K562 (cell line): ENCODE measurements around the gene SF3B3. TPM values are rescaled to one million over a fixed set of nuclear protein-coding genes. Genes with fewer than 3 reads are reported as not detected.

Source experiments
- ARID4B ChIP-seq: sonication (generic); formaldehyde crosslinking; IDR thresholded peaks from 2 replicates; pipeline ENCODE4 v1.8.0; 2022; ENCODE audit warnings: mild to moderate bottlenecking, missing genetic modification reagents
- ETV6 ChIP-seq, 3 experiments: fragments of 150-350 bp in 1 of 3; sonication (generic) in 1 of 3; formaldehyde crosslinking in 1 of 3; IDR thresholded peaks; 2 replicates each; pipeline versions ENCODE4 v1.6.1 to v1.8.0; 2014 to 2022; ENCODE audit warnings: borderline replicate concordance in 2 of 3, low read depth in 2 of 3, antibody characterized with exemption in 1 of 3, low read length in 1 of 3, mild to moderate bottlenecking in 1 of 3, missing genetic modification reagents in 1 of 3
- NR1H2 ChIP-seq: sonication (generic); formaldehyde crosslinking; IDR thresholded peaks from 2 replicates; pipeline ENCODE4 v1.4.0; 2020; ENCODE audit warnings: mild to moderate bottlenecking, missing genetic modification reagents
- THAP12 ChIP-seq: fragments of 250-450 bp; sonication (Bioruptor Pico); IDR thresholded peaks from 2 replicates; pipeline ENCODE4 v1.9.0; 2021; ENCODE audit warnings: mild to moderate bottlenecking, inconsistent platforms
- ZNF511 ChIP-seq: sonication (generic); formaldehyde crosslinking; IDR thresholded peaks from 2 replicates; pipeline ENCODE4 v1.8.0; 2022; ENCODE audit warnings: mild to moderate bottlenecking, missing genetic modification reagents
- polyA plus RNA-seq, 8 experiments: library from polyadenylated mRNA; depleted of rRNA in 4 of 8; stranded (reverse) in 5 of 8; unstranded in 3 of 8; fragments of >200 nt; fragmentation: Nextera tagmentation in 2 of 8; fragmentation: Illumina TruSeq in 1 of 8; extraction: Ambion mirVana in 2 of 8; extraction: Trizol in 1 of 8; gene quantifications; 2 replicates each; pipeline versions ENCODE4 v1.2.1 to v1.2.3, GENCODE V29; 2011 to 2014; ENCODE audit warnings: inconsistent platforms in 1 of 8, missing spikeins in 1 of 8
- total RNA-seq, 7 experiments: library from RNA; depleted of rRNA in 6 of 7; stranded (reverse); fragments of >200 nt in 6 of 7; fragmentation: Illumina TruSeq in 2 of 7; extraction: Trizol in 2 of 7; gene quantifications; 2 replicates each; pipeline versions ENCODE4 v1.2.1 to v1.2.3, GENCODE V29; 2011 to 2021; ENCODE audit warnings: low replicate concordance in 1 of 7

The SF3B3 gene
- total and polyA plus RNA-seq, 9 of the 15 experiments (the other 6 are each of a cell fraction or from before 2014, with no cell fraction given), result 98.9 to 546 (median 221) TPM

DNA sequence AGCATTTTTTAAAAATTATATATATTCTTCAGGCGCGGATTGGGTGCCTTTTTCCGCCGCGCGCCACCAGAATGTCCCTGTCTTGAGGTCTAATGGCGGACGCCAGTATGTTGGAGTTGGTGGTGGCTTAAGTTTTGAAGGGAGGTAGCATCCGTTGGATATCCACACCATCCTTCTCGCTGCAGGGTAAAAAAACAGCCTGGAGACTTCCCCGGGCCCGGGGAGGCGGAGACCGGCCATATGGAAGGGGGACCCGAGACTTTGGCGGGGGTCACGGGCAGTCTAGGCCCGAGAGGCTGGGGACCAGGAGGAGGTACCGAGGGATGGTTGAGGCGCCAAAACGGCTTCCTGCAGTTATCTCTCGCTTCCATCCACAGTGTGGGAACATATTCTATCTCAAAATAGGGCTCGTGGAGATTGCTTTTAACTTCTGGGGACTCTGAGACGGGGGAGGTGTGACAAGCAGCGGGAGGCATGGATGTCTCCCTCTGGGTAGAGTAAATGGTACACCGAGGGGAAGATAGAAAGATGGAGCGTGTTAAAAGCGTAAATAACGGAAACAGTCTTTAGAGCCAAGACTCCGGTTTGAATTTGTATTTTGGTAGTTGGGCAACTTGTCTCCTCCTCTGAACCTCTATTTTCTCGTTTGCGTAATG is at the start of gene SF3B3 (continued):
- peak; percentile 23; the same call in 1 of the 2 replicates for TF ChIP-seq ARID4B
- 0 out of 2 replicates have a peak, but pooled peaks have one; percentile 57 for TF ChIP-seq NR1H2 (CRISPR knock-in tag)
- peak; percentile 48; the same call in 1 of the 2 replicates for TF ChIP-seq THAP12 (CRISPR knock-in tag)
- TF ChIP-seq ZNF511, result peak; percentile 73
- no peak for TF ChIP-seq ETV6 (IDR thresholded peaks at IDR 0.05; ENCODE audit: borderline replicate concordance in 1 of 2, low read depth in 2 of 2, low read length in 1 of 2)
- TF ChIP-seq ETV6 (CRISPR knock-in tag; IDR thresholded peaks at IDR 0.05; ENCODE audit: borderline replicate concordance), result 0 out of 2 replicates have a peak, but pooled peaks have one; percentile 32
